ENCODE results near the gene PIAS1. TPM values are rescaled to one million over a fixed set of nuclear protein-coding genes. Genes with fewer than 3 reads are reported as not detected.

PIAS1 gene
- total RNA-seq, 1 experiment from 2014 or later: 29.7 TPM

GRCh38 chr15:68241088-68241935 is 187.2 kb downstream of the PIAS1 start:
- ChIA-PET POLR2A (interaction anchor here (0.7 kb wide), 1 partner anchor 751 kb away, joined by 3 read pairs; no protein-coding TSS in a partner anchor), CTCF (interaction anchor here (1.0 to 1.6 kb wide), 3 partner anchors 12 to 65 kb away, joined by 3 to 9 read pairs (median 5); no protein-coding TSS in a partner anchor)
- H3K9me3 Mint-ChIP-seq: peaks cover 22% of the 10 kb centered on the region
- peaks cover 8% of the 10 kb centered on the region for H3K4me1 Mint-ChIP-seq
- DNase-seq (ENCODE audit: low spot score) (no peak), ATAC-seq (peak; percentile 84)
- no peaks in the 10 kb centered on the region; the same call in 1 of the 2 replicates for H3K27me3 Mint-ChIP-seq (ENCODE audit: low read depth)
- TF ChIP-seq ZSCAN18 (CRISPR knock-in tag; IDR thresholded peaks at IDR 0.05) (no peak), ZNF423 (CRISPR knock-in tag; IDR thresholded peaks at IDR 0.05) (no peak), FOXK1 (CRISPR knock-in tag; IDR thresholded peaks at IDR 0.05) (no peak), ZNF396 (CRISPR knock-in tag; IDR thresholded peaks at IDR 0.05; ENCODE audit: borderline replicate concordance) (no peak), AFF4 (CRISPR knock-in tag; IDR thresholded peaks at IDR 0.05; ENCODE audit: borderline replicate concordance) (no peak), STAT6 (CRISPR knock-in tag; conservative IDR thresholded peaks at IDR 0.05; ENCODE audit: low read depth) (no peak), CTCF (IDR thresholded peaks at IDR 0.05) (no peak), ZNF232 (CRISPR knock-in tag; IDR thresholded peaks at IDR 0.05) (no peak), TEAD1 (CRISPR knock-in tag; IDR thresholded peaks at IDR 0.05) (no peak), NFATC4 (CRISPR knock-in tag; IDR thresholded peaks at IDR 0.05) (no peak)
- peaks cover 14% of the 10 kb centered on the region for H3K36me3 Mint-ChIP-seq
- H3K27ac Mint-ChIP-seq: no peak overlapping the region
- H3K4me3 Mint-ChIP-seq: no peak overlapping the region

Other genes starting within 250 kb of the PIAS1 start
- gene SKOR1, start 228.8 kb upstream of the PIAS1 start, total RNA-seq (2021): 0.09 to 0.22 TPM (median 0.11 TPM) in 3 replicates
- gene RNU6-1, start 214.3 kb upstream of the PIAS1 start, total RNA-seq (2021): not detected in 3 replicates
- 8.9 to 10.1 TPM (median 9.8 TPM) in 3 replicates for gene CALML4, start 151.0 kb downstream of the PIAS1 start, total RNA-seq (2021)
- gene CLN6, start 175.4 kb downstream of the PIAS1 start, total RNA-seq (2021): 50.2 to 52.2 TPM (median 50.8 TPM) in 3 replicates
- gene FEM1B, start 223.4 kb downstream of the PIAS1 start, total RNA-seq (2021): 59.7 to 64.8 TPM (median 62.4 TPM) in 3 replicates

Measured in WTC11 (cell line).